ENCODE results near the gene COL23A1.

DNA sequence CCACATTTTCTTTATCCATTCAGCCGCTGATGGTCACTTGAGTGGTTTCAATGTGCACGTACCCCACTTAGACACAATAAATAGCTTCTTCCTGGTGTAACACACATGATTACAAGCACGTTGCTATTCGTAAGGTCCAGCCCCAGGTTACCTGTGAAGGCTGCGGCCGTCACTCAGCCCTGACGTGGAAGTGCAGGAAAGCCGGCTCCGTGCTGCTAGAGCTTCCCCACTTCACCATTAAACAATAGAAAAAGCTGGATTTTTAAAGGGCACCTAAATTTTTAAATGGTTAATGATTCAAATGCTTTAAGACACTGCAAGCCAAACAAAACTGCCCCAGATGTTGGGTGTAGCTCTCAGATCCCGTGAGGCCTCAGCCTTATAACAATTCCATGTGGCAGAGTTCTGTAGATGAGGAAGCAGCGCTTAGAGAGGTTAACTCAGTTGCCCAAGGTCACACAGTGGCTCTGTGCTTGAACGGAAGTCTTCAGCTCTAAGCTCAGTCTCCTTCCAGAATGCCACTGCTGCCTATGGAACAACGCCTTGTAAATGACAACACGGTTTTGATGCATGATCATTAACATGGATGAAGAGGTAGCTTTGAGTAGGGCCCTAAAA, 125.7 kb downstream of the COL23A1 start:
- TF ChIP-seq, protein P1, sequence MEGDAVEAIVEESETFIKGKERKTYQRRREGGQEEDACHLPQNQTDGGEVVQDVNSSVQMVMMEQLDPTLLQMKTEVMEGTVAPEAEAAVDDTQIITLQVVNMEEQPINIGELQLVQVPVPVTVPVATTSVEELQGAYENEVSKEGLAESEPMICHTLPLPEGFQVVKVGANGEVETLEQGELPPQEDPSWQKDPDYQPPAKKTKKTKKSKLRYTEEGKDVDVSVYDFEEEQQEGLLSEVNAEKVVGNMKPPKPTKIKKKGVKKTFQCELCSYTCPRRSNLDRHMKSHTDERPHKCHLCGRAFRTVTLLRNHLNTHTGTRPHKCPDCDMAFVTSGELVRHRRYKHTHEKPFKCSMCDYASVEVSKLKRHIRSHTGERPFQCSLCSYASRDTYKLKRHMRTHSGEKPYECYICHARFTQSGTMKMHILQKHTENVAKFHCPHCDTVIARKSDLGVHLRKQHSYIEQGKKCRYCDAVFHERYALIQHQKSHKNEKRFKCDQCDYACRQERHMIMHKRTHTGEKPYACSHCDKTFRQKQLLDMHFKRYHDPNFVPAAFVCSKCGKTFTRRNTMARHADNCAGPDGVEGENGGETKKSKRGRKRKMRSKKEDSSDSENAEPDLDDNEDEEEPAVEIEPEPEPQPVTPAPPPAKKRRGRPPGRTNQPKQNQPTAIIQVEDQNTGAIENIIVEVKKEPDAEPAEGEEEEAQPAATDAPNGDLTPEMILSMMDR (IDR thresholded peaks at IDR 0.05; ENCODE audit: low read length): no peak
- no peak for TF ChIP-seq EZH2 (optimal IDR thresholded peaks at IDR 0.05; ENCODE audit: low read depth, low read length)

Measured in MM.1S (cell line).